HEK293 (cell line): ENCODE measurements around the gene FNTB.

ENCODE experiments used
- CTCF ChIA-PET: fragments of 350-600 bp; formaldehyde crosslinking; extraction: SDS; loops from one replicate; lab custom pipeline; 2021; ENCODE audit warnings: antibody characterized with exemption; lab: Yijun Ruan, JAX
- POLR2A ChIA-PET: fragments of 300-600 bp; formaldehyde crosslinking; extraction: SDS; loops from one replicate; lab custom pipeline; 2020; ENCODE audit warnings: antibody characterized with exemption, inconsistent platforms; lab: Yijun Ruan, JAX
- H3K27ac ChIP-seq: fragments of 200-500 bp; sonication (Bioruptor generic); 2 replicates; pipeline ENCODE4 v1.5.1; 2014; ENCODE audit warnings: low read depth, low read length, control low read depth, inconsistent platforms; ENCODE audit errors: extremely low read depth
- H3K36me3 ChIP-seq, 2 experiments: fragments of 200-500 bp in 1 of 2; sonication (Bioruptor generic) in 1 of 2; 1 replicate in 1 of 2; 2 replicates in 1 of 2; pipeline ENCODE4 v1.5.1; 2014 to 2017; ENCODE audit warnings: inconsistent platforms in 2 of 2, low read length in 2 of 2; ENCODE audit not compliant: control insufficient read depth in 2 of 2, insufficient read depth in 1 of 2
- H3K4me1 ChIP-seq: fragments of 200-500 bp; sonication (Bioruptor generic); 2 replicates; pipeline ENCODE4 v1.5.1; 2014; ENCODE audit warnings: mild to moderate bottlenecking, low read length, inconsistent platforms; ENCODE audit not compliant: control insufficient read depth, insufficient read depth
- H3K4me3 ChIP-seq: 2 replicates; pipeline ENCODE4 v1.5.1; 2011; ENCODE audit warnings: low read depth, mild to moderate bottlenecking, control low read depth, low read length, moderate library complexity
- H3K9me3 ChIP-seq: fragments of 200-500 bp; sonication (Bioruptor generic); 2 replicates; pipeline ENCODE4 v1.5.1; 2014; ENCODE audit warnings: low read depth, low read length, inconsistent platforms; ENCODE audit not compliant: control insufficient read depth, insufficient read depth
- HOXC10 ChIP-seq: sonication (generic); formaldehyde crosslinking; IDR thresholded peaks from 2 replicates; pipeline ENCODE4 v1.8.1; 2023; ENCODE audit warnings: mild to moderate bottlenecking, missing genetic modification reagents
- OVOL3 ChIP-seq: fragments of 450-650 bp; formaldehyde crosslinking; IDR thresholded peaks from 2 replicates; pipeline ENCODE4 v1.5.1; 2016; ENCODE audit warnings: missing biosample characterization, missing genetic modification characterization
- REPIN1 ChIP-seq: fragments of 450-650 bp; formaldehyde crosslinking; IDR thresholded peaks from 2 replicates; pipeline ENCODE4 v1.5.1; 2017; ENCODE audit warnings: missing biosample characterization, missing genetic modification characterization, low read depth
- ZBTB21 ChIP-seq: fragments of 450-650 bp; formaldehyde crosslinking; IDR thresholded peaks from 2 replicates; pipeline ENCODE4 v1.5.1; 2017; ENCODE audit warnings: missing biosample characterization, missing genetic modification characterization
- ZFP41 ChIP-seq: fragments of 450-650 bp; formaldehyde crosslinking; IDR thresholded peaks from 2 replicates; pipeline ENCODE4 v1.5.1; 2016; ENCODE audit warnings: missing biosample characterization, missing genetic modification characterization, borderline replicate concordance
- ZNF138 ChIP-seq: fragments of 450-650 bp; formaldehyde crosslinking; IDR thresholded peaks from 2 replicates; pipeline ENCODE4 v1.5.1; 2016; ENCODE audit warnings: missing biosample characterization, missing genetic modification characterization, borderline replicate concordance
- ZNF155 ChIP-seq: fragments of 450-650 bp; formaldehyde crosslinking; IDR thresholded peaks from 2 replicates; pipeline ENCODE4 v1.5.1; 2016; ENCODE audit warnings: missing biosample characterization, missing genetic modification characterization
- ZNF184 ChIP-seq: fragments of 450-650 bp; IDR thresholded peaks from 2 replicates; pipeline ENCODE4 v1.5.1; 2018; ENCODE audit warnings: missing biosample characterization, mild to moderate bottlenecking, missing genetic modification characterization
- ZNF324 ChIP-seq: fragments of 450-650 bp; formaldehyde crosslinking; IDR thresholded peaks from 2 replicates; pipeline ENCODE4 v1.5.1; 2016; ENCODE audit warnings: missing biosample characterization, missing genetic modification characterization
- ZNF433 ChIP-seq: fragments of 450-650 bp; formaldehyde crosslinking; IDR thresholded peaks from 2 replicates; pipeline ENCODE4 v1.5.1; 2016; ENCODE audit warnings: missing biosample characterization, missing genetic modification characterization, low read depth
- ZNF501 ChIP-seq: fragments of 450-650 bp; formaldehyde crosslinking; IDR thresholded peaks from 2 replicates; pipeline ENCODE4 v1.5.1; 2016; ENCODE audit warnings: missing biosample characterization, missing genetic modification characterization
- ZNF549 ChIP-seq: fragments of 450-650 bp; IDR thresholded peaks from 2 replicates; pipeline ENCODE4 v1.5.1; 2018; ENCODE audit warnings: missing biosample characterization, missing genetic modification characterization, mild to moderate bottlenecking, inconsistent platforms, moderate library complexity
- ZNF571 ChIP-seq: fragments of 450-650 bp; formaldehyde crosslinking; IDR thresholded peaks from 2 replicates; pipeline ENCODE4 v1.5.0; 2017; ENCODE audit warnings: missing biosample characterization, missing genetic modification characterization
- ZNF623 ChIP-seq: fragments of 450-650 bp; formaldehyde crosslinking; IDR thresholded peaks from 2 replicates; pipeline ENCODE4 v1.5.1; 2016; ENCODE audit warnings: missing biosample characterization, missing genetic modification characterization
- ZNF776 ChIP-seq: fragments of 450-650 bp; formaldehyde crosslinking; IDR thresholded peaks from 2 replicates; pipeline ENCODE4 v1.5.0; 2017; ENCODE audit warnings: missing biosample characterization, missing genetic modification characterization, borderline replicate concordance
- ZNF777 ChIP-seq: fragments of 450-650 bp; formaldehyde crosslinking; IDR thresholded peaks from 2 replicates; pipeline ENCODE4 v1.5.1; 2017; ENCODE audit warnings: missing biosample characterization, missing genetic modification characterization, borderline replicate concordance
- TF ChIP-seq, protein P1 (sequence below): fragments of 450-650 bp; formaldehyde crosslinking; IDR thresholded peaks from 2 replicates; pipeline ENCODE4 v1.5.1; 2016; ENCODE audit warnings: missing biosample characterization, missing genetic modification characterization
- TF ChIP-seq, protein P2 (sequence below): fragments of 450-650 bp; formaldehyde crosslinking; IDR thresholded peaks from 2 replicates; pipeline ENCODE4 v1.5.1; 2016; ENCODE audit warnings: missing biosample characterization, missing genetic modification characterization
- TF ChIP-seq, protein P3 (sequence below): fragments of 450-650 bp; formaldehyde crosslinking; IDR thresholded peaks from 2 replicates; pipeline ENCODE4 v1.5.1; 2016; ENCODE audit warnings: missing biosample characterization, missing genetic modification characterization
- TF ChIP-seq, protein P4 (sequence below): fragments of 450-650 bp; formaldehyde crosslinking; IDR thresholded peaks from 2 replicates; pipeline ENCODE4 v1.5.1; 2016; ENCODE audit warnings: missing biosample characterization, missing genetic modification characterization

The FNTB gene

DNA sequence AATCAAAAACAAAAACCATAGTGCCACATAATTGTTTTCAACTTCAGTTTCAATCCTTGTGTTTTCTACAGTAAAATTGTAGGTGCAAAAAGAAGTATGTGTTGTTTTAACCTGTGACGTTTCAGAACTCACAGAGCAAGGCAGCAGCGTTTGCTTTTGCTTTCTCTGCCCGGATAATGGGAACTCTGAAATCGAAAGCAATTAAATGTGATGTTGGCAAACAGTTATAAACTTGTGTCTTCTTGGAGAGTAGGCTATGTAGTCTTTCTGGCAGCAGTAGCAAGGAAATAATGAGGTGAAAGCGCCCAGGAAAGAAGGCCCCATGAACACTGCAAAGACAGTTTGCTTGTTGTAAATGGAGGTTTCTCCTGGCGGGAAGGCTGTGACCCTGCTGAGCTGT lies 39.1 kb downstream of the FNTB start:
- POLR2A ChIA-PET: interaction anchor here (0.6 kb wide), 1 partner anchor 10 kb away, joined by 5 read pairs; no protein-coding TSS in a partner anchor
- H3K4me1 ChIP-seq: no peaks in the 10 kb centered on the region
- no peak overlapping the region for H3K27ac ChIP-seq
- H3K36me3 ChIP-seq: peaks cover 0 to 33% of the 10 kb centered on the region in 2 experiments; a peak in 2 of 3 replicates
- TF ChIP-seq ZNF776 (tag by site-specific recombination) (no peak), ZNF501 (no peak), HOXC10 (CRISPR knock-in tag) (no peak), ZNF549 (tag by site-specific recombination) (no peak), ZNF623 (no peak), ZNF155 (tag by site-specific recombination) (no peak), REPIN1 (tag by site-specific recombination) (no peak), ZNF324 (tag by site-specific recombination) (no peak), ZNF433 (tag by site-specific recombination) (no peak), ZNF777 (tag by site-specific recombination) (no peak), ZBTB21 (tag by site-specific recombination) (no peak), ZNF571 (tag by site-specific recombination) (no peak), ZFP41 (tag by site-specific recombination) (no peak), ZNF184 (tag by site-specific recombination) (no peak), ZNF138 (tag by site-specific recombination) (no peak), OVOL3 (tag by site-specific recombination) (no peak)
- TF ChIP-seq, protein P1, sequence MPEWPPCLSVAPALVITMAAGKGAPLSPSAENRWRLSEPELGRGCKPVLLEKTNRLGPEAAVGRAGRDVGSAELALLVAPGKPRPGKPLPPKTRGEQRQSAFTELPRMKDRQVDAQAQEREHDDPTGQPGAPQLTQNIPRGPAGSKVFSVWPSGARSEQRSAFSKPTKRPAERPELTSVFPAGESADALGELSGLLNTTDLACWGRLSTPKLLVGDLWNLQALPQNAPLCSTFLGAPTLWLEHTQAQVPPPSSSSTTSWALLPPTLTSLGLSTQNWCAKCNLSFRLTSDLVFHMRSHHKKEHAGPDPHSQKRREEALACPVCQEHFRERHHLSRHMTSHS (tag by site-specific recombination): no peak
- TF ChIP-seq, protein P2, sequence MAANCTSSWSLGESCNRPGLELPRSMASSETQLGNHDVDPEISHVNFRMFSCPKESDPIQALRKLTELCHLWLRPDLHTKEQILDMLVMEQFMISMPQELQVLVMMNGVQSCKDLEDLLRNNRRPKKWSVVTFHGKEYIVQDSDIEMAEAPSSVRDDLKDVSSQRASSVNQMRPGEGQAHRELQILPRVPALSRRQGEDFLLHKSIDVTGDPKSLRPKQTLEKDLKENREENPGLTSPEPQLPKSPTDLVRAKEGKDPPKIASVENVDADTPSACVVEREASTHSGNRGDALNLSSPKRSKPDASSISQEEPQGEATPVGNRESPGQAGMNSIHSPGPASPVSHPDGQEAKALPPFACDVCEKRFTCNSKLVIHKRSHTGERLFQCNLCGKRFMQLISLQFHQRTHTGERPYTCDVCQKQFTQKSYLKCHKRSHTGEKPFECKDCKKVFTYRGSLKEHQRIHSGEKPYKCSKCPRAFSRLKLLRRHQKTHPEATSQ (tag by site-specific recombination): no peak
- TF ChIP-seq, protein P3, sequence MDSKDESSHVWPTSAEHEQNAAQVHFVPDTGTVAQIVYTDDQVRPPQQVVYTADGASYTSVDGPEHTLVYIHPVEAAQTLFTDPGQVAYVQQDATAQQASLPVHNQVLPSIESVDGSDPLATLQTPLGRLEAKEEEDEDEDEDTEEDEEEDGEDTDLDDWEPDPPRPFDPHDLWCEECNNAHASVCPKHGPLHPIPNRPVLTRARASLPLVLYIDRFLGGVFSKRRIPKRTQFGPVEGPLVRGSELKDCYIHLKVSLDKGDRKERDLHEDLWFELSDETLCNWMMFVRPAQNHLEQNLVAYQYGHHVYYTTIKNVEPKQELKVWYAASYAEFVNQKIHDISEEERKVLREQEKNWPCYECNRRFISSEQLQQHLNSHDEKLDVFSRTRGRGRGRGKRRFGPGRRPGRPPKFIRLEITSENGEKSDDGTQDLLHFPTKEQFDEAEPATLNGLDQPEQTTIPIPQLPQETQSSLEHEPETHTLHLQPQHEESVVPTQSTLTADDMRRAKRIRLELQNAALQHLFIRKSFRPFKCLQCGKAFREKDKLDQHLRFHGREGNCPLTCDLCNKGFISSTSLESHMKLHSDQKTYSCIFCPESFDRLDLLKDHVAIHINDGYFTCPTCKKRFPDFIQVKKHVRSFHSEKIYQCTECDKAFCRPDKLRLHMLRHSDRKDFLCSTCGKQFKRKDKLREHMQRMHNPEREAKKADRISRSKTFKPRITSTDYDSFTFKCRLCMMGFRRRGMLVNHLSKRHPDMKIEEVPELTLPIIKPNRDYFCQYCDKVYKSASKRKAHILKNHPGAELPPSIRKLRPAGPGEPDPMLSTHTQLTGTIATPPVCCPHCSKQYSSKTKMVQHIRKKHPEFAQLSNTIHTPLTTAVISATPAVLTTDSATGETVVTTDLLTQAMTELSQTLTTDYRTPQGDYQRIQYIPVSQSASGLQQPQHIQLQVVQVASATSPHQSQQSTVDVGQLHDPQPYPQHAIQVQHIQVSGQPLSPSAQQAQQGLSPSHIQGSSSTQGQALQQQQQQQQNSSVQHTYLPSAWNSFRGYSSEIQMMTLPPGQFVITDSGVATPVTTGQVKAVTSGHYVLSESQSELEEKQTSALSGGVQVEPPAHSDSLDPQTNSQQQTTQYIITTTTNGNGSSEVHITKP (tag by site-specific recombination): no peak
- TF ChIP-seq, protein P4, sequence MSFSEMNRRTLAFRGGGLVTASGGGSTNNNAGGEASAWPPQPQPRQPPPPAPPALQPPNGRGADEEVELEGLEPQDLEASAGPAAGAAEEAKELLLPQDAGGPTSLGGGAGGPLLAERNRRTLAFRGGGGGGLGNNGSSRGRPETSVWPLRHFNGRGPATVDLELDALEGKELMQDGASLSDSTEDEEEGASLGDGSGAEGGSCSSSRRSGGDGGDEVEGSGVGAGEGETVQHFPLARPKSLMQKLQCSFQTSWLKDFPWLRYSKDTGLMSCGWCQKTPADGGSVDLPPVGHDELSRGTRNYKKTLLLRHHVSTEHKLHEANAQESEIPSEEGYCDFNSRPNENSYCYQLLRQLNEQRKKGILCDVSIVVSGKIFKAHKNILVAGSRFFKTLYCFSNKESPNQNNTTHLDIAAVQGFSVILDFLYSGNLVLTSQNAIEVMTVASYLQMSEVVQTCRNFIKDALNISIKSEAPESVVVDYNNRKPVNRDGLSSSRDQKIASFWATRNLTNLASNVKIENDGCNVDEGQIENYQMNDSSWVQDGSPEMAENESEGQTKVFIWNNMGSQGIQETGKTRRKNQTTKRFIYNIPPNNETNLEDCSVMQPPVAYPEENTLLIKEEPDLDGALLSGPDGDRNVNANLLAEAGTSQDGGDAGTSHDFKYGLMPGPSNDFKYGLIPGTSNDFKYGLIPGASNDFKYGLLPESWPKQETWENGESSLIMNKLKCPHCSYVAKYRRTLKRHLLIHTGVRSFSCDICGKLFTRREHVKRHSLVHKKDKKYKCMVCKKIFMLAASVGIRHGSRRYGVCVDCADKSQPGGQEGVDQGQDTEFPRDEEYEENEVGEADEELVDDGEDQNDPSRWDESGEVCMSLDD (tag by site-specific recombination): no peak
- CTCF ChIA-PET: no interaction called here
- no peak overlapping the region for H3K4me3 ChIP-seq
- no peaks in the 10 kb centered on the region for H3K9me3 ChIP-seq
